ENCODE measurements around the gene COL4A1. TPM values are rescaled to one million over a fixed set of nuclear protein-coding genes. Genes with fewer than 3 reads are reported as not detected.

The COL4A1 gene
- polyA plus RNA-seq, 1 of the 3 experiments (the other 2 are of a cell fraction): 30.3 TPM

GRCh38 chr13:110309661-110310524 is 2.9 kb upstream of the COL4A1 start:
- Histone ChIP-seq H3F3A (replicated peaks; ENCODE audit: insufficient read depth) (peaks cover 10% of the 10 kb centered on the region), H3K36me3 (replicated peaks in 1 of 2; ENCODE audit: control insufficient read depth in 1 of 2, insufficient read depth in 2 of 2, low read length in 1 of 2) (peaks cover 2 to 16% of the 10 kb centered on the region in 2 experiments), H3K9ac (no peak overlapping the region), H3K9me2 (no peaks in the 10 kb centered on the region), H3K9me3 (no peaks in the 10 kb centered on the region), H3K79me2 (ENCODE audit: insufficient read depth) (peaks cover 95% of the 10 kb centered on the region), H3K27ac (ENCODE audit: low read depth in 2 of 2, low read length in 1 of 2) (no peak overlapping the region), H4K20me1 (ENCODE audit: insufficient read depth) (no peaks in the 10 kb centered on the region), H3K4me1 (ENCODE audit: control insufficient read depth in 1 of 2, insufficient read depth in 2 of 2, low read depth in 1 of 2, low read length in 1 of 2) (peaks cover 30 to 33% of the 10 kb centered on the region in 2 experiments), H2AFZ (ENCODE audit: low read depth) (no peak overlapping the region), H3K27me3 (ENCODE audit: insufficient read depth) (no peaks in the 10 kb centered on the region), H3K4me2 (peak overlapping the region; percentile 98; the same call in 1 of the 2 replicates), H3K4me3 (ENCODE audit: low read depth in 2 of 2, low read length in 1 of 2) (peak overlapping the region in 1 of 2 experiments; percentile 95; a peak in 1 of 4 replicates)
- ChIA-PET POLR2A (no interaction called here), CTCF (interaction anchor here (0.6 to 2.2 kb wide), 5 partner anchors 13 to 109 kb away, joined by 3 to 7 read pairs (median 4); no protein-coding TSS in a partner anchor)
- TF ChIP-seq MAX (IDR thresholded peaks at IDR 0.05; ENCODE audit: low read depth) (no peak), FOXJ3 (CRISPR knock-in tag; IDR thresholded peaks at IDR 0.05) (no peak), SIN3A (IDR thresholded peaks at IDR 0.05; ENCODE audit: borderline replicate concordance, low read depth, low read length) (no peak), USF1 (IDR thresholded peaks at IDR 0.05; ENCODE audit: borderline replicate concordance, low read depth) (no peak), POLR2AphosphoS5 (IDR thresholded peaks at IDR 0.05; ENCODE audit: low read depth, low read length) (no peak), TCF12 (IDR thresholded peaks at IDR 0.05) (no peak), CTCF (IDR thresholded peaks at IDR 0.05) (no peak)
- TF ChIP-seq, protein P1, sequence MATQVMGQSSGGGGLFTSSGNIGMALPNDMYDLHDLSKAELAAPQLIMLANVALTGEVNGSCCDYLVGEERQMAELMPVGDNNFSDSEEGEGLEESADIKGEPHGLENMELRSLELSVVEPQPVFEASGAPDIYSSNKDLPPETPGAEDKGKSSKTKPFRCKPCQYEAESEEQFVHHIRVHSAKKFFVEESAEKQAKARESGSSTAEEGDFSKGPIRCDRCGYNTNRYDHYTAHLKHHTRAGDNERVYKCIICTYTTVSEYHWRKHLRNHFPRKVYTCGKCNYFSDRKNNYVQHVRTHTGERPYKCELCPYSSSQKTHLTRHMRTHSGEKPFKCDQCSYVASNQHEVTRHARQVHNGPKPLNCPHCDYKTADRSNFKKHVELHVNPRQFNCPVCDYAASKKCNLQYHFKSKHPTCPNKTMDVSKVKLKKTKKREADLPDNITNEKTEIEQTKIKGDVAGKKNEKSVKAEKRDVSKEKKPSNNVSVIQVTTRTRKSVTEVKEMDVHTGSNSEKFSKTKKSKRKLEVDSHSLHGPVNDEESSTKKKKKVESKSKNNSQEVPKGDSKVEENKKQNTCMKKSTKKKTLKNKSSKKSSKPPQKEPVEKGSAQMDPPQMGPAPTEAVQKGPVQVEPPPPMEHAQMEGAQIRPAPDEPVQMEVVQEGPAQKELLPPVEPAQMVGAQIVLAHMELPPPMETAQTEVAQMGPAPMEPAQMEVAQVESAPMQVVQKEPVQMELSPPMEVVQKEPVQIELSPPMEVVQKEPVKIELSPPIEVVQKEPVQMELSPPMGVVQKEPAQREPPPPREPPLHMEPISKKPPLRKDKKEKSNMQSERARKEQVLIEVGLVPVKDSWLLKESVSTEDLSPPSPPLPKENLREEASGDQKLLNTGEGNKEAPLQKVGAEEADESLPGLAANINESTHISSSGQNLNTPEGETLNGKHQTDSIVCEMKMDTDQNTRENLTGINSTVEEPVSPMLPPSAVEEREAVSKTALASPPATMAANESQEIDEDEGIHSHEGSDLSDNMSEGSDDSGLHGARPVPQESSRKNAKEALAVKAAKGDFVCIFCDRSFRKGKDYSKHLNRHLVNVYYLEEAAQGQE (IDR thresholded peaks at IDR 0.05; ENCODE audit: low read depth, low read length): no peak
- TF ChIP-seq, protein P2, sequence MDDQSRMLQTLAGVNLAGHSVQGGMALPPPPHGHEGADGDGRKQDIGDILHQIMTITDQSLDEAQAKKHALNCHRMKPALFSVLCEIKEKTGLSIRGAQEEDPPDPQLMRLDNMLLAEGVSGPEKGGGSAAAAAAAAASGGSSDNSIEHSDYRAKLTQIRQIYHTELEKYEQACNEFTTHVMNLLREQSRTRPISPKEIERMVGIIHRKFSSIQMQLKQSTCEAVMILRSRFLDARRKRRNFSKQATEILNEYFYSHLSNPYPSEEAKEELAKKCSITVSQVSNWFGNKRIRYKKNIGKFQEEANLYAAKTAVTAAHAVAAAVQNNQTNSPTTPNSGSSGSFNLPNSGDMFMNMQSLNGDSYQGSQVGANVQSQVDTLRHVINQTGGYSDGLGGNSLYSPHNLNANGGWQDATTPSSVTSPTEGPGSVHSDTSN (IDR thresholded peaks at IDR 0.05): no peak
- no peak for DNase-seq
- WGBS (ENCODE audit: low lambda C conversion rate): 89% methylated on average over 16 of the region's 16 CpGs
